Naive thymus-derived CD4-positive, alpha-beta T cell (primary cell): Measurements from ENCODE around the gene PLCZ1. TPM values are rescaled to one million over a fixed set of nuclear protein-coding genes. Genes with fewer than 3 reads are reported as not detected.

Experiments used
- ATAC-seq: fragments of 150-1000 bp; cut with Tn5 transposase; 2 replicates; pipeline ENCODE4 v1.10.0; 2021; ENCODE audit warnings: mild to moderate bottlenecking, moderate library complexity
- CTCF ChIA-PET: fragments of 350-600 bp; sonication (Branson Sonifier 250); formaldehyde crosslinking; loops from one replicate; lab custom pipeline; 2021; ENCODE audit warnings: antibody characterized with exemption; lab: Charles Lee
- POLR2A ChIA-PET: fragments of 350-600 bp; sonication (Branson Sonifier 250); formaldehyde crosslinking; loops from one replicate; lab custom pipeline; 2021; ENCODE audit warnings: antibody characterized with exemption, inconsistent platforms; lab: Charles Lee
- DNase-seq, 9 donors: peaks; one replicate each; pipeline versions ENCODE4 v3.0.0 to v3.0.0-alpha.2; 2020 to 2022; ENCODE audit warnings: mixed read lengths in 1 of 9
- H3K27ac ChIP-seq: one replicate; pipeline ENCODE4 v1.7.0; 2013; ENCODE audit warnings: mild to moderate bottlenecking, low read depth, low read length, moderate library complexity
- H3K27me3 ChIP-seq, 2 donors: one replicate each; pipeline ENCODE4 v1.7.0; 2013; ENCODE audit warnings: low read length in 2 of 2, mild to moderate bottlenecking in 2 of 2, moderate library complexity in 2 of 2; ENCODE audit not compliant: control insufficient read depth in 2 of 2, insufficient read depth in 2 of 2
- H3K36me3 ChIP-seq, 3 experiments: 1 replicate in 2 of 3; 2 replicates in 1 of 3; pipeline ENCODE4 v1.7.0; 2013; ENCODE audit warnings: low read length in 3 of 3, mild to moderate bottlenecking in 3 of 3, moderate library complexity in 1 of 3; ENCODE audit not compliant: insufficient read depth in 3 of 3, control insufficient read depth in 2 of 3
- H3K4me1 ChIP-seq, 2 donors: one replicate each; pipeline ENCODE4 v1.7.0; 2013; ENCODE audit warnings: low read length in 2 of 2, mild to moderate bottlenecking in 2 of 2, moderate library complexity in 1 of 2; ENCODE audit not compliant: control insufficient read depth in 2 of 2, insufficient read depth in 2 of 2
- H3K4me3 ChIP-seq: 2 replicates; pipeline ENCODE4 v1.7.0; 2013; ENCODE audit warnings: mild to moderate bottlenecking, low read length
- H3K9me3 ChIP-seq, 3 experiments: 1 replicate in 2 of 3; 2 replicates in 1 of 3; pipeline ENCODE4 v1.7.0; 2013; ENCODE audit warnings: low read length in 3 of 3; ENCODE audit not compliant: control insufficient read depth in 2 of 3
- H3K27ac Mint-ChIP-seq, 9 donors: one replicate each; pipeline ENCODE4 v1.8.0; 2020 to 2022; ENCODE audit warnings: mixed read lengths in 9 of 9, mild to moderate bottlenecking in 8 of 9, moderate library complexity in 5 of 9, inconsistent platforms in 2 of 9
- H3K27me3 Mint-ChIP-seq, 5 donors: one replicate each; pipeline ENCODE4 v1.8.0; 2021 to 2022; ENCODE audit warnings: mixed read lengths in 5 of 5, mild to moderate bottlenecking in 1 of 5
- H3K36me3 Mint-ChIP-seq, 5 donors: one replicate each; pipeline ENCODE4 v1.8.0; 2020 to 2022; ENCODE audit warnings: mixed read lengths in 5 of 5, mild to moderate bottlenecking in 3 of 5, inconsistent platforms in 1 of 5
- H3K4me1 Mint-ChIP-seq, 7 donors: one replicate each; pipeline ENCODE4 v1.8.0; 2020 to 2022; ENCODE audit warnings: mixed read lengths in 7 of 7, mild to moderate bottlenecking in 3 of 7, inconsistent platforms in 1 of 7
- H3K4me3 Mint-ChIP-seq, 10 donors: one replicate each; pipeline ENCODE4 v1.8.0; 2020 to 2022; ENCODE audit warnings: mild to moderate bottlenecking in 10 of 10, mixed read lengths in 10 of 10, moderate library complexity in 6 of 10, inconsistent platforms in 2 of 10
- H3K9me3 Mint-ChIP-seq, 11 donors: one replicate each; pipeline ENCODE4 v1.8.0; 2020 to 2022; ENCODE audit warnings: mixed read lengths in 11 of 11, mild to moderate bottlenecking in 4 of 11, inconsistent platforms in 1 of 11, moderate library complexity in 1 of 11
- intact Hi-C, 2 donors: fragments of 100-400 bp; cut with micrococcal nuclease; formaldehyde crosslinking; loops; one replicate each; pipeline ENCODE4 v1.15.1; 2023
- polyA plus RNA-seq, 2 donors: library from polyadenylated mRNA; unstranded; fragments of 300-500 nt; fragmentation: Illumina TruSeq; gene quantifications; one replicate each; pipeline ENCODE4 v1.2.3, GENCODE V29; 2021
- total RNA-seq, 6 experiments: library from RNA in 5 of 6; stranded (reverse) in 5 of 6; gene quantifications; 1 replicate in 5 of 6; 2 replicates in 1 of 6; pipeline ENCODE4 v1.2.3 and lab custom pipeline; 2021 to 2026

The PLCZ1 gene
- total and polyA plus RNA-seq, 7 experiments from 2014 or later, result not detected

- Histone ChIP-seq H3K4me3 (no peak overlapping the region), H3K9me3 (no peaks in the 10 kb centered on the region), H3K36me3 (no peaks in the 10 kb centered on the region), H3K27ac (no peak overlapping the region), H3K4me1 (no peaks in the 10 kb centered on the region), H3K27me3 (no peaks in the 10 kb centered on the region)
- Mint-ChIP-seq H3K27ac (no peak overlapping the region), H3K9me3 (peaks cover 0 to 7% (median 0%) of the 10 kb centered on the region in 11 donors), H3K4me3 (no peak overlapping the region), H3K4me1 (no peaks in the 10 kb centered on the region), H3K36me3 (no peaks in the 10 kb centered on the region), H3K27me3 (no peaks in the 10 kb centered on the region)
- no peak for DNase-seq
- POLR2A ChIA-PET, result no interaction called here
- no peak for ATAC-seq
- intact Hi-C loops, result no loop called here
- CTCF ChIA-PET, result no interaction called here
Observed at GRCh38 chr12:18753481-18754123, 15.8 kb upstream of the PLCZ1 start.

GRCh38 chr12:18752947-18753346 is 15.1 kb upstream of the PLCZ1 start:
- Histone ChIP-seq H3K36me3 (no peaks in the 10 kb centered on the region), H3K27me3 (no peaks in the 10 kb centered on the region), H3K9me3 (no peaks in the 10 kb centered on the region), H3K4me3 (no peak overlapping the region), H3K4me1 (no peaks in the 10 kb centered on the region), H3K27ac (no peak overlapping the region)
- Mint-ChIP-seq H3K36me3 (no peaks in the 10 kb centered on the region), H3K9me3 (peaks cover 0 to 7% (median 0%) of the 10 kb centered on the region in 11 donors), H3K4me1 (no peaks in the 10 kb centered on the region), H3K27me3 (no peaks in the 10 kb centered on the region), H3K4me3 (no peak overlapping the region), H3K27ac (no peak overlapping the region)
- intact Hi-C loops, result no loop called here
- ATAC-seq (no peak), DNase-seq (no peak)
- CTCF ChIA-PET, result no interaction called here
- POLR2A ChIA-PET, result no interaction called here

GRCh38 chr12:18752280-18752920 is 14.6 kb upstream of the PLCZ1 start:
- DNase-seq (no peak), ATAC-seq (no peak)
- H3K9me3 Mint-ChIP-seq, result peaks cover 0 to 7% (median 0%) of the 10 kb centered on the region in 11 donors
- no peaks in the 10 kb centered on the region for H3K27me3 Mint-ChIP-seq
- H3K4me3 Mint-ChIP-seq, result no peak overlapping the region
- no peaks in the 10 kb centered on the region for H3K4me1 ChIP-seq
- no peaks in the 10 kb centered on the region for H3K9me3 ChIP-seq
- H3K27ac ChIP-seq, result no peak overlapping the region
- H3K27ac Mint-ChIP-seq, result no peak overlapping the region
- H3K4me1 Mint-ChIP-seq, result no peaks in the 10 kb centered on the region
- CTCF ChIA-PET, result no interaction called here
- POLR2A ChIA-PET, result no interaction called here
- intact Hi-C loops, result no loop called here
- no peaks in the 10 kb centered on the region for H3K36me3 ChIP-seq
- H3K27me3 ChIP-seq, result no peaks in the 10 kb centered on the region
- H3K36me3 Mint-ChIP-seq, result no peaks in the 10 kb centered on the region
- H3K4me3 ChIP-seq, result no peak overlapping the region

- no peak overlapping the region for H3K27ac Mint-ChIP-seq
- intact Hi-C loops, result no loop called here
Observed at GRCh38 chr12:18751866-18752265, 14.1 kb upstream of the PLCZ1 start.

GRCh38 chr12:18750085-18750484 is 12.3 kb upstream of the PLCZ1 start:
- no peak overlapping the region for H3K27ac Mint-ChIP-seq
- DNase-seq, result no peak
- POLR2A ChIA-PET, result no interaction called here
- ATAC-seq, result no peak
- Histone ChIP-seq H3K9me3 (no peaks in the 10 kb centered on the region), H3K4me3 (no peak overlapping the region), H3K27ac (no peak overlapping the region), H3K27me3 (no peaks in the 10 kb centered on the region), H3K4me1 (no peaks in the 10 kb centered on the region), H3K36me3 (no peaks in the 10 kb centered on the region)
- CTCF ChIA-PET, result no interaction called here
- no peaks in the 10 kb centered on the region for H3K36me3 Mint-ChIP-seq
- intact Hi-C loops, result no loop called here
- H3K4me1 Mint-ChIP-seq, result no peaks in the 10 kb centered on the region
- H3K27me3 Mint-ChIP-seq, result no peaks in the 10 kb centered on the region
- H3K4me3 Mint-ChIP-seq, result no peak overlapping the region
- H3K9me3 Mint-ChIP-seq, result peaks cover 0 to 6% (median 2%) of the 10 kb centered on the region in 11 donors

More at GRCh38 chr12:18751866-18752265, 14.1 kb upstream of the PLCZ1 start:
- Mint-ChIP-seq H3K36me3 (no peaks in the 10 kb centered on the region), H3K9me3 (peaks cover 0 to 7% (median 0%) of the 10 kb centered on the region in 11 donors), H3K27me3 (no peaks in the 10 kb centered on the region), H3K4me1 (no peaks in the 10 kb centered on the region), H3K4me3 (no peak overlapping the region)
- Histone ChIP-seq H3K4me1 (no peaks in the 10 kb centered on the region), H3K27ac (no peak overlapping the region), H3K27me3 (no peaks in the 10 kb centered on the region), H3K9me3 (no peaks in the 10 kb centered on the region), H3K4me3 (no peak overlapping the region), H3K36me3 (no peaks in the 10 kb centered on the region)
- ATAC-seq, result no peak
- no peak for DNase-seq
- CTCF ChIA-PET, result no interaction called here
- POLR2A ChIA-PET, result no interaction called here

- Histone ChIP-seq H3K9me3 (no peaks in the 10 kb centered on the region), H3K27ac (no peak overlapping the region), H3K4me1 (no peaks in the 10 kb centered on the region), H3K4me3 (no peak overlapping the region), H3K27me3 (no peaks in the 10 kb centered on the region), H3K36me3 (no peaks in the 10 kb centered on the region)
- H3K9me3 Mint-ChIP-seq, result peaks cover 0 to 9% (median 2%) of the 10 kb centered on the region in 11 donors
- ChIA-PET CTCF (no interaction called here), POLR2A (no interaction called here)
- no peaks in the 10 kb centered on the region for H3K27me3 Mint-ChIP-seq
- ATAC-seq (no peak), DNase-seq (no peak)
- no peak overlapping the region for H3K4me3 Mint-ChIP-seq
- intact Hi-C loops, result no loop called here
- H3K27ac Mint-ChIP-seq, result no peak overlapping the region
- H3K36me3 Mint-ChIP-seq, result no peaks in the 10 kb centered on the region
- H3K4me1 Mint-ChIP-seq, result no peaks in the 10 kb centered on the region
Observed at GRCh38 chr12:18749386-18749957, 11.7 kb upstream of the PLCZ1 start.

GRCh38 chr12:18747895-18748294 is 10.1 kb upstream of the PLCZ1 start:
- Histone ChIP-seq H3K27me3 (no peaks in the 10 kb centered on the region), H3K27ac (no peak overlapping the region), H3K36me3 (no peaks in the 10 kb centered on the region), H3K4me1 (no peaks in the 10 kb centered on the region), H3K9me3 (no peaks in the 10 kb centered on the region), H3K4me3 (no peak overlapping the region)
- CTCF ChIA-PET, result no interaction called here
- POLR2A ChIA-PET, result no interaction called here
- Mint-ChIP-seq H3K27me3 (no peaks in the 10 kb centered on the region), H3K4me3 (no peak overlapping the region), H3K36me3 (no peaks in the 10 kb centered on the region), H3K4me1 (no peaks in the 10 kb centered on the region), H3K27ac (no peak overlapping the region), H3K9me3 (peaks cover 0 to 22% (median 6%) of the 10 kb centered on the region in 11 donors)
- DNase-seq (no peak), ATAC-seq (no peak)
- intact Hi-C loops, result no loop called here
